Hindlimb muscle (tissue), 1 donor: Measurements from ENCODE around the gene THSD4. TPM values are rescaled to one million over a fixed set of nuclear protein-coding genes. Genes with fewer than 3 reads are reported as not detected.

Experiments used
- DNase-seq: peaks from one replicate; pipeline ENCODE4 v3.0.0-alpha.2; 2013
- polyA plus RNA-seq: library from polyadenylated mRNA; unstranded; fragments of 120-200 nt; gene quantifications from one replicate; pipeline ENCODE4 v1.2.1, GENCODE V29; 2013; ENCODE audit not compliant: insufficient read length

The THSD4 gene
- polyA plus RNA-seq, 1 donor = 17.5 TPM

DNA sequence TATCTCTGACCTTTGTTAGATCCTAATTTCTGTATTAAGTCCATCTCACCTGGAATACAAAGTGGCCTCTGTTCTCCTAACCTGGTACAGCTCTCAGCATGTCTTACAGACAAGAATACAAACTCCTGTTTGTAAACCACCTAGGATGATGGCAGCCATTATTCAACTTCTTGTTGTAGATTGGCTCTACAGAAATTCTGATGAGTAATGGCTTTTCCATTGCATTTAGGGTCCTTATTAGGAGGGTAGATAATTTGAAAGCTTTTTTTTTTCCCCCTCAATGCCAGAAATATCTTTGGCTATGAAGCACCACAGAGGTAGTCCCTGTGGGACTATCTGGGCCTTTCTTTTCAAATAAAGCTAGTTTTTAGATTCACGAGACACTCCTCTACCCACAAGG is 704.9 kb downstream of the THSD4 start:
- no peak for DNase-seq

GRCh38 chr15:71821547-71822129 is 706.4 kb downstream of the THSD4 start:
- no peak for DNase-seq

DNA sequence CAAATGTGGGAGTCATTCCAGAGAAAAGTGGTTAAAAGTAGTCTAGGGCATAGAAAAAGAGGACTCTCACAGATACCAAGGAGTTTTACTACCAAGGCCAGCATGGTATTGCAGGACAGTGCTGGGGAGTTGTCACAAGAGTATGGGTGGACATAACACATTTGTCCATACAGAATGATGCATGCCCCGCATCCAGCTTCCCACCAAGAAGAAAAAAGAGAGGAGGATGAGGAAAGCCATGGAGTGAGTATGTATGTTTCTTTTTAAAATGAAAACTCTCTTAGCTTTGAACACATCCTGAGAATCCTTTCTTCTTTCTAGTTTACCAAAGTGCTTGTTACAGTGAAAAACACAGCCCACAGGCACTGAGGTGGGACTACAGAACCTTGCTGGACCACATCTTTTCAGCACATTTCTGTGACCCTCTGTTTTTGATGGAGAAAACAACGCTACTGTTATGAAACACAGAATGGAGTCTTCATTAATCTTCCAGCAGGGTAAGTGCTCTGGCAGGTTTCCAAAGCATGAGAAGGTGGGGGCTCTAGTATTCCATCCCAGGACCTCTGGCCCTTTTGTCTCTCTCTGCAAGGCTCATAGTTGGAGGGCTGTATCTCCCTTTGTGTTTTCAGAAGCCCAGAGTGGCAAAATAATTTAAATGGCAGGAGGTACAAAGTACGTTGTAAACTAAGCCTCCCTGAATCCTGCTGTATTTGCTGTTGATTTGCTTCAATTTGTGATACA is 707.8 kb downstream of the THSD4 start:
- DNase-seq = no peak

DNA sequence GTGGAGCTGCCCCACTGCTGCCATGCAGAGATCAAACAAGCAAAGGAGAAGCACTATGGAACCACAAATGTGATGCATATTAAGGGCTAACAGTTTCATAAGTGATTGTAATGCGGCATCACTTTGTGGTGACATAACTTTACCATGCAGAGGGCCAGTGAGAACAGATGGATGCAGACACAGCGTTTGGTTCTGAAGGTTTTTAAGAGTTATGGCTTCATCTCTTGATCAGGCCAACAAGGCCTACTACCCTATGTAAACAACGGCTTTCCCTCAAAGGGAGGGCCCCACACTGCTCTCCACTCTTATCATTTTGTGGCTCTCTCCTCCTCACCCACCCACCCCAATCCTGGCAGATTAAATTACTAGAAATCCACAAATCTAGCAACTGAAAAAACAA is 708.5 kb downstream of the THSD4 start:
- DNase-seq = no peak

DNA sequence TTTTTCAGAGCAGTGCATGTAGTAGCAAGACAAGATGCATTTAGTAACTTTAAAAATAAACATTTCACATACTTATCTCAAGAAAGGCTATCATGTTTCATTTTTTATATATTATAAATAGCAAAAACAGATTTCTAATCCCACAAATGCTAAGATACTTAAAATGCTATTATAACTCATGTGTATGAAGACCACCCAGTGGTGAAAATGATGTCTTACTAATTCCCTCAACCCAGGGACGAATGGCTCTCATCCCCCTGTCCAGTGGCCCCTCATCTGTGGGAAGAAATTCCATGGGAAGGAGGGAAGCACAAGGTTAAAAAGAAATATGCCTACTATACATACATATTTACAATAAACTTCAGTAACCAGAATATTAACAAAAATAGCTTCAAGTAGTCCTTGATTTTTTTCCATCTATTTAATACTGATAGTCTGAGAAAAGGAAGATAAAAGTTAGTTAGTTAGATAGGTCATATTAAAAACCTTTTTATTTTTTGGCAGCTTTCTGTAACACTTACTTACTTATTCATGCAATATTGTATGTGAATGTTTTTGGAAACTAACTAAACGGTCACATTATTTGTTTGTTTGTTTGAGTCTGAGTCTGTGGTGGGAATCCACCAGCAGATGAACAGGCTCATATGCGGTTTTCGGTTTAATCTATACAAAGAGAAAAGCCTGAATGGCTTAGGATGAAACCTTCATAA is 709.9 kb downstream of the THSD4 start:
- DNase-seq = no peak

GRCh38 chr15:71826196-71826595 is 710.9 kb downstream of the THSD4 start:
- DNase-seq = no peak

DNA sequence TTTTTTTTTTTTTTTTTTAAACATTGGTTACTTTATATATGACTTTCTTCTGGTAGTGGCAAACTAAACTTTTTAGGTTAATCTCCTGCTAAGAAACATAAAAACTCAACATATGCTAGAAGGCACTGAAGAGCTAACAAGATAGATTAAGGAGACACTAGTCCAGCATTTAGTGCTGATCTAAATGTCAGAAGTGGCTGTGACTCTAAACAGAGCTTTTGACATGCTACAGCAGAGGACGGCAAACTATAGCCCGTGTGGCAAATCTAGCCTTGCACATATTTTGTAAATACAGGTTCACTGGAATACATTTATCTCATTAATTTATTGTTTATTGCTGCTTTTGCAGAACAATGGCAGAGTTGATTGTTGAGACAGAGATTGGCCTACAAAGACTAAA is 715.7 kb downstream of the THSD4 start:
- no peak for DNase-seq

Other genes starting within 250 kb of the THSD4 start
- gene THAP10, start 223.0 kb upstream of the THSD4 start, polyA plus RNA-seq = 2.1 TPM
- 5.9 TPM for gene LRRC49, start 222.6 kb upstream of the THSD4 start, polyA plus RNA-seq